Measurements from ENCODE around the gene ARHGAP24. TPM values are rescaled to one million over a fixed set of nuclear protein-coding genes. Genes with fewer than 3 reads are reported as not detected.

ARHGAP24 gene
- total and polyA plus RNA-seq, 12 donors, result 0.72 to 53.4 (median 4.4) TPM

DNA sequence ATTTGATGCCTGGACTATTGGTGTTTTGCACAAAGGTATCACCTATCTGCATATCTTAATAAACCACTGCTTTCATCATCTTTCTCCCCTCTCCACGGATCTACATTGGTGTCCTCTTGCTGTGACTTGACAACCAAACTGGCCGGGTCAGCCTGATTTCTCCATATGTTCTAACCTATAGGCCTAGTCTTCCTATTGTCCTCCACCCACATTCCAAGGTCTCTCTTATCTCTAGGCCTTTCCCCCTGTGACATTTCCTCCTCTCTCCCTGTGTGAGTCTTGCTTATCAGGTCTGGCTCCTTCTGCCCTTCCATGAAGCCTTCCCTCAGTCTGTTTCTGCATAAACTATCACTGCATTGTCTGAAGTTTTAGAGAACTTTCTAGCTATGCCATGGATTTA is 33.7 kb downstream of the ARHGAP24 start:
- Histone ChIP-seq H3K27me3 (no peaks in the 10 kb centered on the region), H3K4me3 (no peak overlapping the region), H3K36me3 (replicated peaks in 1 of 2) (no peaks in the 10 kb centered on the region), H3K9me3 (replicated peaks in 1 of 3) (no peaks in the 10 kb centered on the region), H3K4me1 (replicated peaks in 1 of 2) (no peaks in the 10 kb centered on the region), H3K27ac (no peak overlapping the region)
- DNase-seq, result no peak
- intact Hi-C loops (cut with DNase I), result no loop called here
- no peak for TF ChIP-seq POLR2A (IDR thresholded peaks at IDR 0.05)
- TF ChIP-seq, protein P1, sequence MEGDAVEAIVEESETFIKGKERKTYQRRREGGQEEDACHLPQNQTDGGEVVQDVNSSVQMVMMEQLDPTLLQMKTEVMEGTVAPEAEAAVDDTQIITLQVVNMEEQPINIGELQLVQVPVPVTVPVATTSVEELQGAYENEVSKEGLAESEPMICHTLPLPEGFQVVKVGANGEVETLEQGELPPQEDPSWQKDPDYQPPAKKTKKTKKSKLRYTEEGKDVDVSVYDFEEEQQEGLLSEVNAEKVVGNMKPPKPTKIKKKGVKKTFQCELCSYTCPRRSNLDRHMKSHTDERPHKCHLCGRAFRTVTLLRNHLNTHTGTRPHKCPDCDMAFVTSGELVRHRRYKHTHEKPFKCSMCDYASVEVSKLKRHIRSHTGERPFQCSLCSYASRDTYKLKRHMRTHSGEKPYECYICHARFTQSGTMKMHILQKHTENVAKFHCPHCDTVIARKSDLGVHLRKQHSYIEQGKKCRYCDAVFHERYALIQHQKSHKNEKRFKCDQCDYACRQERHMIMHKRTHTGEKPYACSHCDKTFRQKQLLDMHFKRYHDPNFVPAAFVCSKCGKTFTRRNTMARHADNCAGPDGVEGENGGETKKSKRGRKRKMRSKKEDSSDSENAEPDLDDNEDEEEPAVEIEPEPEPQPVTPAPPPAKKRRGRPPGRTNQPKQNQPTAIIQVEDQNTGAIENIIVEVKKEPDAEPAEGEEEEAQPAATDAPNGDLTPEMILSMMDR (IDR thresholded peaks at IDR 0.05), result no peak
- WGBS, 4 donors, result 80 to 92% (median 85%) methylated on average over 2 of the region's 2 CpGs

DNA sequence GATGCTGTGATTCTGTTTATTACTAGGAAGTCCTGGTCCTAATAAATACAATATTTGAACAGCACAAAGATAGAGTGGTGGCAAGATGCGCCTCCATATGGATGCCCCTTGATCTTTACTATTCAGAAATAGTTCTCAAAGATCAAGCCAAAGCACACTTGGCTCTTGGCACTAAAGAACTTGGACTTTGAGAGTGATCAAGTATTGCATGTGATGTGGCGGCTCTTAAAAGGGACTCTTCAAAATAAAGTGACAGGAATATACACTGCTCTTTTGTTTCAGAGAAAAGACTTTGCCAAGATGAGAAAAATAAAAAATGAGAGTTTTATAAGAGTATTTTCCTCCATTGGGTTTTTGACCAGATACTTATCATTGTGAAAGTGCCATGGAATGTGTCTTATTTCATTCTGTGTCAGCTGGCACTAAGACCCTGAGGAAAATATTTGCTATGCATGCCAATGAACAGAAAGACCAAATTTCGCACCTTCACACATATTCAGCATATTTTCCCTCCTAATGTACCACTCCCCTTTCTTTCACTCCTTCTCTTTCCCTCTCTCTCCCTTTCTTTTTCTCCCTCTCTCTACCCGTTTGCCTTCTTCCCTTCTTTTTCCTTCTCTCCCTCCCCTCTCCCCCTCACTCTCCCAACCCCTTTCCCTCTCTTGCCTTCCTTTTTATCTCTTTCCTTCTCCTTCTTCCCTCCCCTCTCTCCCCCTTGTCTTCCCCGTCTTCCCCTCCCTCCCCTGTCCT is 35.1 kb downstream of the ARHGAP24 start:
- DNase-seq, result no peak
- H3K4me1 ChIP-seq (replicated peaks in 1 of 2), result no peaks in the 10 kb centered on the region
- H3K9me3 ChIP-seq (replicated peaks in 1 of 3), result no peaks in the 10 kb centered on the region
- H3K4me3 ChIP-seq, result no peak overlapping the region
- H3K27ac ChIP-seq, result no peak overlapping the region
- no peak for TF ChIP-seq POLR2A (IDR thresholded peaks at IDR 0.05)
- TF ChIP-seq, protein P1 (IDR thresholded peaks at IDR 0.05), result no peak
- 79 to 83% (median 82%) methylated on average over 5 of the region's 5 CpGs for WGBS, 4 donors
- no peaks in the 10 kb centered on the region for H3K36me3 ChIP-seq (replicated peaks in 1 of 2)
- intact Hi-C loops (cut with DNase I), result no loop called here
- H3K27me3 ChIP-seq, result no peaks in the 10 kb centered on the region

DNA sequence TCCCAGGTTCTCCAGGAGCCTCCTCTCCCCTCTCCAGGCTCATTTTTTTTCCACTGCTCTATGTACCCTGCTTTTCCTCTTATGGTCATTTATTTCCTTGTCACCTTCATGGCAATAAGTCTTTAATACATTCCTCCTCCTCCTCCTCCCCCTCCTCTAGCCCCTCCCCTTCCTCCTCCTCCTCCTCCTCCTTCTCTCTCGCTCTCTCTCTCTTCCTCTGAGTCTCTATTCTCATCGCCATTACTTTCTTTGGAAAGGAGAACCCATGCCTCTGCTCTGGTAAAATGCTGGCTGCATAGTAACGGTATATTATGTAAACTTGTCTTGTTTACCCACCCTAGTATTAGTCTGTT is 35.7 kb downstream of the ARHGAP24 start:
- H3K36me3 ChIP-seq (replicated peaks in 1 of 2), result no peaks in the 10 kb centered on the region
- 90 to 95% (median 93%) methylated on average over 3 of the region's 3 CpGs for WGBS, 4 donors
- TF ChIP-seq POLR2A (IDR thresholded peaks at IDR 0.05), result no peak
- TF ChIP-seq, protein P1 (IDR thresholded peaks at IDR 0.05), result no peak
- no peak for DNase-seq
- no peaks in the 10 kb centered on the region for H3K27me3 ChIP-seq
- no peak overlapping the region for H3K27ac ChIP-seq
- H3K9me3 ChIP-seq (replicated peaks in 1 of 3), result no peaks in the 10 kb centered on the region
- no peak overlapping the region for H3K4me3 ChIP-seq
- intact Hi-C loops (cut with DNase I), result no loop called here
- H3K4me1 ChIP-seq (replicated peaks in 1 of 2), result no peaks in the 10 kb centered on the region

DNA sequence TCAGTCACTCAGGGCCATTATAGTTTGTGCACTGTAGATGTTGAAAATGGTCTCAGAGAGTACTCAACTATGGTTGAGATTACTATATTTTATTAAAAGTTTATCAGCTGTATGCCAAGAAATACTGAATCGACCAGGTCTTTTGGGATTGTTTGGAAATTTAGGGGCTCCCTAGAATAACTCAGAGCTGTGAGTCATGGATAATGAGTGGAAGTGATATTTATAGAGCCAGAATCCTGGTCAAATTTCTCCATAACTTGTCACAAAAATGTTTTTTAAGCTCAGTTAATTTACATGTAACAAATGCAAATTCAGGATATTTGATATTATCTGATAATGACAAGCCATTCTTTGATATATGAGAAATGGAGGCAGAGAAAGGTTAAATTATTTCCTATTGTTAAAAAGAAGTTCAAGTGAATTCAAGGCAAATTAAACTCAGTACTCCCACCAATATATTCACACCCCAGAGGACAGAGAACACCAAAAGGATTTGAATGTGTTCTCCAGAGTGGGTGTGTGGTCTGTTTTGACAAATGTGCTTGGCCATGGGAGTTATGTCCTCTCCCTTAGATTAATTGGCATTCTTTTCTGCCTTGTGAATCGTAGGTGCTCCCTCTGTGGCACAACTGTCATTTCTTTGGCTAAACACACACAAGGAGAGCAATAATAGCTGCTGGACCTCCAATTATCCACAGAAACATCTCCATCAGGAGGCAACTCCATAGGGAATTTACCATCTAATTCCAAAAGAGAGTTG is 37.7 kb downstream of the ARHGAP24 start:
- Histone ChIP-seq H3K9me3 (replicated peaks in 1 of 3) (no peaks in the 10 kb centered on the region), H3K4me1 (replicated peaks in 1 of 2) (no peaks in the 10 kb centered on the region), H3K27me3 (no peaks in the 10 kb centered on the region), H3K36me3 (replicated peaks in 1 of 2) (no peaks in the 10 kb centered on the region), H3K27ac (no peak overlapping the region), H3K4me3 (no peak overlapping the region)
- 20 to 60% (median 24%) methylated on average over 2 of the region's 2 CpGs for WGBS, 4 donors
- no peak for TF ChIP-seq POLR2A (IDR thresholded peaks at IDR 0.05)
- TF ChIP-seq, protein P1 (IDR thresholded peaks at IDR 0.05), result no peak
- no peak for DNase-seq
- intact Hi-C loops (cut with DNase I), result no loop called here
